Measurements from ENCODE around the gene NFIL3. TPM values are rescaled to one million over a fixed set of nuclear protein-coding genes. Genes with fewer than 3 reads are reported as not detected.

The NFIL3 gene
- total and polyA plus RNA-seq, 2 of the 8 experiments (the other 6 are each of a cell fraction or from before 2014, with no cell fraction given): 3.4 to 13.5 TPM

DNA sequence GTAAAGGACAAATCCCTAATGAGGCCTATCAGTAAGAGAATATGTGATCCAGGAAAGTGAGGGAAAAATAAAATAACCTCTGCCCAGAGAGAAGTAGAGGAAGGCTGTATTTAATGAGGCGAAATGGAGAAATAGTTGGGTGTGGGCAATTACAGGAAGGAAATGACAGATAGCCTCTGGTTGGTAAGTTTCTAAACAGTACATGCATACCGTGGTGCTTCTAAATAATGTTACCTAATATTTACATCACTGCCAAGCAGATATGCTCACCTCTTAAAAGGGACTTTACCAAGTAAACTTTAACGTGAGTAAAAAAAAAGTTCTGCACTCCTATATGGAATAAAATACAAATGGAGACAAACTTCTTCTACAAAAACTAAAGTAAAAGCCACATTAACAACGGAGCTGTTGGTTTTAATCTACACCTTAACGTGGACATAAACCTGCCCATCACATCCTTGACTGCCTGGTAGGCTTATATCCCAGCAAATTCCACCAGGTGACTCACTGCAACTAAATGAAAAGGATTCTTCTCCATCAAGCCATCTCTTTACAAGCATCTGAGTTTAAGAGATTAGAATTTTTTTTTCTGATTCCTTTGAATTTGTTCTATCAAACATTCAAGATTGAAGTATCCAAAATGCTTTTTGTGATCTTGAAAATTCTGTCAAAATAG is 12.4 kb downstream of the NFIL3 start:
- H2BK12ac ChIP-seq (ENCODE audit: low read depth, low read length): no peak overlapping the region
- H2BK15ac ChIP-seq (ENCODE audit: low read length): no peak overlapping the region
- no peak overlapping the region for H4K5ac ChIP-seq (ENCODE audit: insufficient read length, low read depth, low read length)
- H2BK20ac ChIP-seq (ENCODE audit: low read length): no peak overlapping the region
- peaks cover 0 to 20% of the 10 kb centered on the region in 2 experiments; a peak in 2 of 4 replicates for H3K79me2 ChIP-seq (ENCODE audit: control insufficient read depth in 1 of 2, insufficient read depth in 2 of 2, low read length in 2 of 2)
- ChIA-PET POLR2A (ENCODE audit: partially characterized antibody) (interaction anchor here (0.8 kb wide), 1 partner anchor 9 kb away, joined by 4 read pairs; no protein-coding TSS in a partner anchor), CTCF (ENCODE audit: partially characterized antibody) (interaction anchor here (0.7 to 1.4 kb wide), 3 partner anchors 15 to 322 kb away, joined by 3 to 5 read pairs (median 4); no protein-coding TSS in a partner anchor)
- WGBS, 2 experiments (ENCODE audit: extremely low coverage in 1 of 2, insufficient coverage in 1 of 2, insufficient read length in 1 of 2, insufficient replicate concordance in 2 of 2, low coverage in 1 of 2, low lambda C conversion rate in 2 of 2, missing lambda C conversion rate in 1 of 2): 87% methylated on average over 5 of the region's 5 CpGs; no CpG with 5 or more reads in 1 of the 2 experiments
- H3K27ac ChIP-seq (ENCODE audit: low read depth, low read length): no peak overlapping the region
- H3K56ac ChIP-seq (replicated peaks; ENCODE audit: insufficient read length, low read depth, low read length): no peak overlapping the region
- no peak overlapping the region for H3K9ac ChIP-seq (replicated peaks in 1 of 4; ENCODE audit: extremely low read depth in 1 of 4, low read depth in 3 of 4, low read length in 3 of 4)
- no peak for DNase-seq (ENCODE audit: low read depth in 1 of 2, low spot score in 2 of 2)
- no peak overlapping the region for H3K23ac ChIP-seq (ENCODE audit: insufficient read length)
- H4K8ac ChIP-seq (ENCODE audit: extremely low read depth, insufficient read depth, low read length): no peak overlapping the region
- H2AFZ ChIP-seq (ENCODE audit: low read length): no peak overlapping the region
- H3K4me2 ChIP-seq (ENCODE audit: insufficient read depth in 1 of 2, low read depth in 2 of 2, low read length in 2 of 2): no peak overlapping the region
- no peaks in the 10 kb centered on the region for H3K4me1 ChIP-seq (replicated peaks in 1 of 4; ENCODE audit: control insufficient read depth in 3 of 4, insufficient read depth in 4 of 4, low read length in 3 of 4)
- no peak overlapping the region for H4K91ac ChIP-seq (replicated peaks; ENCODE audit: insufficient read length, low read length)
- no peak overlapping the region for H3K4me3 ChIP-seq (ENCODE audit: extremely low read depth in 1 of 4, insufficient read depth in 2 of 4, low read depth in 3 of 4, low read length in 4 of 4)
- H3K79me1 ChIP-seq (ENCODE audit: low read depth, low read length): no peaks in the 10 kb centered on the region; the same call in 1 of the 2 replicates
- no peaks in the 10 kb centered on the region for H3K27me3 ChIP-seq (replicated peaks in 1 of 4; ENCODE audit: control insufficient read depth in 3 of 4, extremely low read depth in 1 of 4, insufficient read depth in 3 of 4, low read length in 3 of 4)
- no peak for FAIRE-seq
- H2BK5ac ChIP-seq (ENCODE audit: low read depth, low read length): no peak overlapping the region
- H2BK120ac ChIP-seq (replicated peaks; ENCODE audit: low read depth, low read length): no peak overlapping the region
- no peak overlapping the region for H3K14ac ChIP-seq (ENCODE audit: insufficient read length)
- TF ChIP-seq RAD21 (IDR thresholded peaks at IDR 0.05 in 1 of 2, conservative IDR thresholded peaks at IDR 0.05 in 1 of 2; ENCODE audit: low read depth in 2 of 2, low read length in 2 of 2) (peak in 1 of 2 experiments; percentile 10; a peak in 1 of 4 replicates), EP300 (IDR thresholded peaks at IDR 0.05; ENCODE audit: borderline replicate concordance in 1 of 2, low read depth in 2 of 2, low read length in 2 of 2) (no peak)
- H3K18ac ChIP-seq (ENCODE audit: extremely low read depth, low read length): no peak overlapping the region
- H3K4ac ChIP-seq (replicated peaks; ENCODE audit: insufficient read length, low read depth, low read length): no peak overlapping the region
- peaks cover 0 to 16% (median 3%) of the 10 kb centered on the region in 4 experiments; a peak in 7 of 8 replicates for H3K36me3 ChIP-seq (ENCODE audit: control insufficient read depth in 2 of 4, insufficient read depth in 4 of 4, low read length in 3 of 4)
- H3K23me2 ChIP-seq (ENCODE audit: low read depth, low read length): no peaks in the 10 kb centered on the region
- H3K9me3 ChIP-seq (ENCODE audit: insufficient read depth in 2 of 2, low read depth in 1 of 2, low read length in 1 of 2): no peaks in the 10 kb centered on the region
- H4K20me1 ChIP-seq (replicated peaks in 1 of 2; ENCODE audit: control insufficient read depth in 1 of 2, insufficient read depth in 2 of 2, low read length in 2 of 2): peaks cover 0 to 2% of the 10 kb centered on the region in 2 experiments
- H2AK5ac ChIP-seq (ENCODE audit: low read depth, low read length): no peak overlapping the region

All from H1 (cell line).